CD4-positive, alpha-beta T cell treated with Interleukin-17A for 4 hours (primary cell): ENCODE results near the gene PRDM2.

Source experiments
- DNase-seq: peaks from one replicate; pipeline ENCODE4 v3.0.0-alpha.2; 2020; ENCODE audit warnings: mixed read lengths

The PRDM2 gene

GRCh38 chr1:13766592-13767564 is 66.9 kb downstream of the PRDM2 start:
- no peak for DNase-seq

- no peak for DNase-seq
These were observed 69.2 kb downstream of the PRDM2 start for GRCh38 chr1:13769212-13769611.

GRCh38 chr1:13769830-13770229 is 69.8 kb downstream of the PRDM2 start:
- no peak for DNase-seq

GRCh38 chr1:13770743-13771142 is 70.8 kb downstream of the PRDM2 start:
- no peak for DNase-seq

GRCh38 chr1:13771745-13772144 is 71.8 kb downstream of the PRDM2 start:
- DNase-seq: no peak

GRCh38 chr1:13772271-13772670 is 72.3 kb downstream of the PRDM2 start:
- DNase-seq: no peak

GRCh38 chr1:13774121-13774520 is 74.1 kb downstream of the PRDM2 start:
- no peak for DNase-seq

- no peak for DNase-seq
These were observed 75.5 kb downstream of the PRDM2 start for GRCh38 chr1:13775459-13775858.

- no peak for DNase-seq
These were observed 75.9 kb downstream of the PRDM2 start for GRCh38 chr1:13775916-13776315.

- no peak for DNase-seq
These were observed 78.4 kb downstream of the PRDM2 start for GRCh38 chr1:13778431-13778830.

- DNase-seq: no peak
These were observed 79.9 kb downstream of the PRDM2 start for GRCh38 chr1:13779930-13780329.

GRCh38 chr1:13780780-13781179 is 80.8 kb downstream of the PRDM2 start:
- DNase-seq: no peak

GRCh38 chr1:13781228-13781627 is 81.2 kb downstream of the PRDM2 start:
- DNase-seq: no peak

- no peak for DNase-seq
These were observed 82.1 kb downstream of the PRDM2 start for GRCh38 chr1:13781907-13782633.

GRCh38 chr1:13782634-13783360 is 82.8 kb downstream of the PRDM2 start:
- no peak for DNase-seq

GRCh38 chr1:13783551-13783950 is 83.6 kb downstream of the PRDM2 start:
- no peak for DNase-seq

GRCh38 chr1:13784971-13785370 is 85.0 kb downstream of the PRDM2 start:
- no peak for DNase-seq

- DNase-seq: no peak
These were observed 86.6 kb downstream of the PRDM2 start for GRCh38 chr1:13786541-13786940.

GRCh38 chr1:13788795-13789194 is 88.8 kb downstream of the PRDM2 start:
- no peak for DNase-seq

GRCh38 chr1:13790290-13791030 is 90.5 kb downstream of the PRDM2 start:
- DNase-seq: peak; percentile 24

- DNase-seq: no peak
These were observed 92.4 kb downstream of the PRDM2 start for GRCh38 chr1:13792419-13792818.

- DNase-seq: no peak
These were observed 93.2 kb downstream of the PRDM2 start for GRCh38 chr1:13793088-13793730.
